Eye (tissue), 1 donor: ENCODE measurements around the gene HHATL.

Experiments
- DNase-seq: peaks from one replicate; pipeline ENCODE4 v3.0.0-alpha.2; 2015

HHATL gene

DNA sequence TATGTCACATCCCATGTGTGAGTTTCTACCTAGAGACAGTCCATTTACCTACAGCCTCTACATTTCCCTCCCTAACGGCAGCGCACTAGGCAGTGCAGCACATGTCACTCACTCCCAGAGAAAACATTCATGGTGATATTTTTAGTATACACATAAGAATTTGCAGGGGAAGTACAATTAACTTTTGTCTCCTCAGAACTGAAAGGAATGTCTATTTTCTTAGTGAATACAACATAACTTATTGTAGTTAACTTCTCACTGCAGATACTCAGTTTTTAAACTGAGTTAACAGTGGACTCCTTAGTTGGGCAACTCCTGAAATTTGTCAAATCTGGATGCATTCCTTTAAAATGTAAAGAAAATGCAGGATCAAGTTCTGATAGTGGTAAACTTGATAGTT, 53.6 kb downstream of the HHATL start:
- DNase-seq: no peak

DNA sequence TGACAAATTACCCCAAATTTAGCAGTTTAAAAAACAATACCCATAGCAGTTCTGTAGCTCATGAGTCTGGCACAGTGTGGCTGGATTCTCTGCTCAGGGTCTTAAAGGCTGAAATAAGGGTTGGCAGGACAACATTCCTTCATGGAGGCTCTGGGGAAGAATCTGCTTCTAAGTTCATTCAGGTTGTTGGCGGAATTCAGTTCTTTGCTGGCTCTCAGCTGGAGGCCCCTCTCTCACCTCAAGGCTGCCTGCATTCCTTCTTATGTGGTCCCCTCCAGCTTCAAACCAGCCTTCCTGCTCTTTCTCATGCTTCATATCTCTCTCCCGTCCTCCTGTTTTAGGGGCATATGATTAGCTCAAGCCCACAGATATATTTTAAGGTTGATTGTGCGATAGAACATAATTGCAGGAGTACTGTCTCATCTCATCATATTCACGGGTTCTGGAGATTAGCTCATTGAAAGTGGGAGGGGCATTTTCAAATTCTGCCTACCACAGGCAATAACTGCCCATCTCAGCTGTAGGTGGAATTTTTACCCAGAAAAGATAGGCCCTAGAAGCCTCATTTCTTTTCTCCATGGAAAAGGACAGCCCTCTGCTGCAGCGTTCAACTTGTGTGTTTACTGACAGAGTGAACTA, 54.7 kb downstream of the HHATL start:
- no peak for DNase-seq
